ENCODE results near the gene STX5.
"Not testable (repeated sequence)": the region's sequence is repeated elsewhere in the genome, so short reads cannot be mapped to it uniquely, and the experiment has no call there.

STX5 gene

GRCh38 chr11:62828130-62828529, 3.7 kb downstream of the STX5 start:
- not testable (repeated sequence) for DNase-seq

- DNase-seq = no peak
Observed at GRCh38 chr11:62823677-62824076, 8.2 kb downstream of the STX5 start.

GRCh38 chr11:62817129-62817528, 14.7 kb downstream of the STX5 start:
- DNase-seq = no peak

- no peak for DNase-seq
Observed at GRCh38 chr11:62816557-62816956, 15.3 kb downstream of the STX5 start.

GRCh38 chr11:62811659-62812058, 20.2 kb downstream of the STX5 start:
- no peak for DNase-seq

- no peak for DNase-seq
Observed at GRCh38 chr11:62810748-62811147, 21.1 kb downstream of the STX5 start.

- DNase-seq = no peak
Observed at GRCh38 chr11:62806611-62807121, 25.2 kb downstream of the STX5 start.

- no peak for DNase-seq
Observed at GRCh38 chr11:62805961-62806441, 25.9 kb downstream of the STX5 start.

GRCh38 chr11:62805076-62805892, 26.6 kb downstream of the STX5 start, which contains the start of gene NXF1:
Gene NXF1 (minus strand): TSS chr11:62805440. CDS start chr11:62805356, 84 bp downstream.
- peak; percentile 96 for DNase-seq

GRCh38 chr11:62804310-62805075, 27.4 kb downstream of the STX5 start:
- DNase-seq = no peak

- DNase-seq = no peak
Observed at GRCh38 chr11:62801071-62801470, 30.8 kb downstream of the STX5 start.

GRCh38 chr11:62799486-62799885, 32.4 kb downstream of the STX5 start:
- DNase-seq = no peak

GRCh38 chr11:62796281-62796680, 35.6 kb downstream of the STX5 start:
- DNase-seq = no peak

- DNase-seq = no peak
Observed at GRCh38 chr11:62794201-62794775, 37.6 kb downstream of the STX5 start.

- DNase-seq = no peak
Observed at GRCh38 chr11:62792202-62792575, 39.7 kb downstream of the STX5 start.

- DNase-seq = peak; percentile 74
Observed at GRCh38 chr11:62791501-62792201, 40.2 kb downstream of the STX5 start, which contains the start of gene TMEM223. Gene TMEM223 (minus strand): TSS chr11:62792006. CDS start chr11:62791994, 12 bp downstream.

GRCh38 chr11:62789576-62789975, 42.3 kb downstream of the STX5 start:
- no peak for DNase-seq

GRCh38 chr11:62788991-62789390, 42.9 kb downstream of the STX5 start:
- DNase-seq = no peak

- peak; percentile 94 for DNase-seq
Observed at GRCh38 chr11:62787005-62787759, 44.7 kb downstream of the STX5 start, which contains the start of gene TMEM179B. Gene TMEM179B (plus strand): TSS chr11:62787402. CDS start chr11:62787432, 30 bp downstream.

GRCh38 chr11:62786318-62787004, 45.4 kb downstream of the STX5 start:
- DNase-seq = peak; percentile 70

- no peak for DNase-seq
Observed at GRCh38 chr11:62782753-62783152, 49.1 kb downstream of the STX5 start.
